Muscle layer of duodenum (tissue), 2 donors: ENCODE results near the gene MGAT4A.

Experiments
- H3K27ac ChIP-seq: one replicate; pipeline ENCODE4 v1.7.0; 2013; ENCODE audit warnings: mild to moderate bottlenecking, low read length
- H3K27me3 ChIP-seq: one replicate; pipeline ENCODE4 v1.7.0; 2013; ENCODE audit warnings: low read depth, mild to moderate bottlenecking, control low read depth, low read length
- H3K36me3 ChIP-seq, 2 donors: one replicate each; pipeline ENCODE4 v1.7.0; 2013; ENCODE audit warnings: low read length in 2 of 2, control low read depth in 1 of 2, mild to moderate bottlenecking in 1 of 2; ENCODE audit not compliant: insufficient read depth in 2 of 2, control insufficient read depth in 1 of 2
- H3K4me1 ChIP-seq, 2 donors: one replicate each; pipeline ENCODE4 v1.7.0; 2013; ENCODE audit warnings: low read length in 2 of 2, mild to moderate bottlenecking in 2 of 2, control low read depth in 1 of 2, moderate library complexity in 1 of 2; ENCODE audit not compliant: insufficient read depth in 2 of 2, control insufficient read depth in 1 of 2
- H3K4me3 ChIP-seq, 2 donors: one replicate each; pipeline ENCODE4 v1.7.0; 2013; ENCODE audit warnings: low read length in 2 of 2, low read depth in 1 of 2, mild to moderate bottlenecking in 1 of 2
- H3K9me3 ChIP-seq, 2 donors: one replicate each; pipeline ENCODE4 v1.7.0; 2013; ENCODE audit warnings: low read length in 2 of 2, control low read depth in 1 of 2, mild to moderate bottlenecking in 1 of 2; ENCODE audit not compliant: control insufficient read depth in 1 of 2
- donor health status: healthy.

The MGAT4A gene

DNA sequence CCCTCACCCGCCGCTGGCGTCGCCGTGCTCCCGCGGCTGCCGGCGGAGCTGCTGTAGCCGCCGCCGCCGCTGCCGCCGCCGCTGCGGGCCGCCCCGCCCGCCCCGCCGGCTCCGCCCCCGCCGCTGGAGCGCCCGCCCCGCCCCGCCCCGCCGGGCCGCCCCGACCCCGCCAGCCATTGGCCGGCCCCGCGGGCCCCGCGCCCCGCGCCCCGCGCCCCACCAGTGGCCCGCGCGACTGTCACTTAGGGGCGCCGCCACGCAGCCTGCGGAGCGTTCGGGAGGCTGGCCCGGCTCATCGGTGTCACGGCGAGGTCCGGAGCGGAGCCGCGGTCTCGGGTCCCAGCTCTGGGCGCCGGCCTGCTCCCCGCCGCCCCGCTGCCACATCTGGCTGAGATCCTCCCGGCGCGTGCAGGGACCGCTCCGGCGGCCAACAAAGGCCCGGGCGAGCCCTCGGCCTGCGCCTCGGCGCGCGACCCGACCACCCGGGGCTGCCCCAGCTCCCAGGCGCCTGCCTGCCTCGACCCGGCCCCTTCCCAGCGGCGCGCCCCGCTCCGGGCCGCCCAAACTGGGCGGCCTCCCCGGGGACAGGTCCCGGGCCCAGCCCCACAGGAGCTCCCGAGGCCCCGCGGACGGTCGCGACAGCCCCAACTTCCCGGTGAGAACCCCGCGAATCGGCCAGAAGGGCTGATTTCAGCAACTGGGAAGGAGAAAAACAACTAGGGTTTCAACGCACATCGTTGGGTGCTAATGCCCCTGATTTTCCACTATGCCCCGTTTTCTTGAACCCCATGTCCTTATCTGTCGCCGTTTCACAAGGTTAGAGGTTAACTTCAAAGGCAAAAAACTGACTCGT is at the start of gene MGAT4A:
Gene MGAT4A, minus strand, starts transcription at position 92 of the 853 bp plus-strand sequence. CDS start 4,800 bp downstream, outside the sequence.
- H3K4me1 ChIP-seq: peaks cover 0 to 29% of the 10 kb centered on the region in 2 donors
- peak within 1 kb of the TSS; percentile 80 to 87 for H3K4me3 ChIP-seq
- no peaks in the 10 kb centered on the region for H3K27me3 ChIP-seq
- no peaks in the 10 kb centered on the region for H3K9me3 ChIP-seq
- peak within 1 kb of the TSS; percentile 95 for H3K27ac ChIP-seq
- H3K36me3 ChIP-seq: no peaks in the 10 kb centered on the region

DNA sequence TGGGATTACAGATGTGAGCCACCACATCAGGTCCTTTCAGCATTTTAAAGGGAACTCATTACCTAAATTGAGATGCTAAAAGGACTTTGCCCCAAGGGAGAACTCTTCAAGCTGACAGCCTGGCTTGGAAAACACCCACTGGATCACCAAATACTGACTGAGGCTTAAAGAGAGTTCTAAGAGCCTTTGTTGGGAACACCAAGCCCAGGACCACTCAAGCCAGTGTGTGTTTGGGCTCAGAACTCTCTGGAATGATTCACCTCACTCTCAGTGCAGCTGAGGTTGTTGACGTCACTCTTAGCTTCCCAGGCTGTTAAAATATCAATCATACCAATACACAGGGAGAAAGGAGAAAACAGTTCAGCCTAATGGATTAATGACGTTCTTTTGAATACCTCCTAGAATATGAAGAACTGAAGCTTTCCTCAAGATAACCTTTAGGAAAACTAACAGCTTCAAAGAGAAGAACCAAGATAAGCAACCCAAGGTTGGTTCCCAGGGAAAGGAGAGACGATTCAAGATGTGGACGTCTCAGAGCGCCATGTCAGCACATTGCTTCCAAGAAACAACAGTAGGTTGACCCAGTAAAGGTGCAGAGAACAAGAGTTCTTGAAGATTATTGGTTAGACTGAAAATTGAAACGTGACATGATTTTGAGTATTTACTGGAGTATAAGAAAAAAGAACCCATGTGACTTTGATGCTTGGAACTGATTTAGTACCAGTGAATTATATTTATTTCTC is 48.0 kb upstream of the MGAT4A start:
- H3K36me3 ChIP-seq: no peaks in the 10 kb centered on the region
- no peaks in the 10 kb centered on the region for H3K27me3 ChIP-seq
- H3K4me3 ChIP-seq: no peak overlapping the region
- H3K4me1 ChIP-seq: no peaks in the 10 kb centered on the region
- peaks cover 7 to 12% of the 10 kb centered on the region in 2 donors for H3K9me3 ChIP-seq
- H3K27ac ChIP-seq: no peak overlapping the region

DNA sequence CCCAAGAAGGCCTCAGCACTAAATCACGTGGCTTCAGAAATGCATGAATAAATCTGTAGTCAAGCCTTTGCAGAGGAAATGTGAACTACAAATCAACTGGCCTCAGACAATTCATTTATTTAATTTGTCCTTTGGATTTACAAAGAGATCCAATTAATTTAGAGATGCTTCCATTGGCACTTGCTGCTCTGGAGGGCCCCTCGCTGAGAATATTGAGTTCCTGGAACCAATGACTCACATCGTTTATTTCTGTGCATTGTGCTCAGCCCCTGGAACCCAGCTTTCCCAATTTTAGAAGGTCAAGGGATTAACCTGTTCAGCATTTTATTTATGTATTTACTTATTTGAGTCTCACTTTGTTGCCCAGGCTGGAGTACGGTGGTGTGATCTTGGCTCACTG is 47.2 kb upstream of the MGAT4A start:
- no peaks in the 10 kb centered on the region for H3K36me3 ChIP-seq
- no peaks in the 10 kb centered on the region for H3K4me1 ChIP-seq
- peaks cover 7 to 12% of the 10 kb centered on the region in 2 donors for H3K9me3 ChIP-seq
- no peaks in the 10 kb centered on the region for H3K27me3 ChIP-seq
- H3K27ac ChIP-seq: no peak overlapping the region
- H3K4me3 ChIP-seq: no peak overlapping the region

DNA sequence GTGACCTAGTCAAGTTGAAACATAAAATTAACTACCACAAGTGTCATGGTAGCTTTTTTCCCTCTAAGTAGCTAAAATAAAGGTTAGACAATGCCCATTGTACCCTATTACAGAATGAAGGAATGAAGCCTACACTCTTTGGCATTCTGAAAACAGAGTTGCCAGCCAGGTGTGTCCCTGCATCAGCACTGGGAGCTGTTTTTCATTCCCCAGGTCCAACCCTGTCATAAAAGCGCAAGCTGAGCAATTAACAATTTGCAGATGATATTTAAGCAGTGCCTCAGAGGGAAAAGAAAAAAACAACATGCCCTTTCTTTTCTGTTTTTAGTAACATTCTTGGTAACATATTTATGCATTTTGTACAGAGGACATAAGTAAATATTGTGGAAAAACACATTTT is 46.8 kb upstream of the MGAT4A start:
- no peaks in the 10 kb centered on the region for H3K27me3 ChIP-seq
- no peak overlapping the region for H3K4me3 ChIP-seq
- no peaks in the 10 kb centered on the region for H3K36me3 ChIP-seq
- no peak overlapping the region for H3K27ac ChIP-seq
- H3K9me3 ChIP-seq: peaks cover 7 to 12% of the 10 kb centered on the region in 2 donors
- H3K4me1 ChIP-seq: no peaks in the 10 kb centered on the region

GRCh38 chr2:98777076-98777475 is 46.1 kb upstream of the MGAT4A start:
- Histone ChIP-seq H3K4me1 (no peaks in the 10 kb centered on the region), H3K9me3 (peaks cover 3 to 6% of the 10 kb centered on the region in 2 donors), H3K4me3 (no peak overlapping the region), H3K27me3 (no peaks in the 10 kb centered on the region), H3K27ac (no peak overlapping the region), H3K36me3 (no peaks in the 10 kb centered on the region)

GRCh38 chr2:98776136-98776535 is 45.2 kb upstream of the MGAT4A start:
- Histone ChIP-seq H3K36me3 (no peaks in the 10 kb centered on the region), H3K4me3 (no peak overlapping the region), H3K27me3 (no peaks in the 10 kb centered on the region), H3K27ac (no peak overlapping the region), H3K4me1 (no peaks in the 10 kb centered on the region), H3K9me3 (no peaks in the 10 kb centered on the region)

GRCh38 chr2:98775146-98775986 is 44.4 kb upstream of the MGAT4A start:
- Histone ChIP-seq H3K27ac (no peak overlapping the region), H3K36me3 (no peaks in the 10 kb centered on the region), H3K4me3 (no peak overlapping the region), H3K4me1 (no peaks in the 10 kb centered on the region), H3K27me3 (no peaks in the 10 kb centered on the region), H3K9me3 (no peaks in the 10 kb centered on the region)

GRCh38 chr2:98773907-98774306 is 43.0 kb upstream of the MGAT4A start:
- Histone ChIP-seq H3K27me3 (no peaks in the 10 kb centered on the region), H3K9me3 (no peaks in the 10 kb centered on the region), H3K4me1 (no peaks in the 10 kb centered on the region), H3K36me3 (no peaks in the 10 kb centered on the region), H3K4me3 (no peak overlapping the region), H3K27ac (no peak overlapping the region)

DNA sequence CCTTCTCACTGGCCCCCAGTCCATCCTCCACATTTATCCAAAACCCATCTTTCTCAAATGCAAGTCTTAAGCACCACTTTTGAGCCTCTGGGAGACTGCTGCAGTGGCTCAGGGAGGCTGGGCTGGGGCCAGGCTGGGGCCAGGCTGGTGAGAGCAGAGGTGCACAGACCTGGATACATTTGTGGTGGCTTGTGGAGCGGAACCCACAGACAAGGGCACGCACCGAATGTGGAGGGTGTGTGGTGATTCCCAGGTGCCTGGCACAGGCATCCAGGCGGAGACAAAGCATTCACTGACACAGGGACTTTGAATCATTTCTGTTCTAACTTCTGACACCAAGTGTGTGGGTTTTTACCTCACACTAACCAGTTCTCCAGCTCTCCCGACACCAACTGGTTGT is 42.2 kb upstream of the MGAT4A start:
- Histone ChIP-seq H3K36me3 (no peaks in the 10 kb centered on the region), H3K4me3 (no peak overlapping the region), H3K4me1 (no peaks in the 10 kb centered on the region), H3K9me3 (no peaks in the 10 kb centered on the region), H3K27ac (no peak overlapping the region), H3K27me3 (no peaks in the 10 kb centered on the region)

- Histone ChIP-seq H3K36me3 (no peaks in the 10 kb centered on the region), H3K4me3 (peak overlapping the region in 1 of 2 donors; percentile 8), H3K4me1 (no peaks in the 10 kb centered on the region), H3K9me3 (no peaks in the 10 kb centered on the region), H3K27me3 (no peaks in the 10 kb centered on the region), H3K27ac (no peak overlapping the region)
Observed at GRCh38 chr2:98772536-98772935, 41.6 kb upstream of the MGAT4A start.
